ENCODE measurements around the gene PARD6G. TPM values are rescaled to one million over a fixed set of nuclear protein-coding genes. Genes with fewer than 3 reads are reported as not detected.
"Not testable (repeated sequence)": the region's sequence is repeated elsewhere in the genome, so short reads cannot be mapped to it uniquely, and the experiment has no call there.

The PARD6G gene
- total and polyA plus RNA-seq, 9 of the 15 experiments (the other 6 are each of a cell fraction or from before 2014, with no cell fraction given) = 0.03 to 1.2 (median 0.26) TPM

DNA sequence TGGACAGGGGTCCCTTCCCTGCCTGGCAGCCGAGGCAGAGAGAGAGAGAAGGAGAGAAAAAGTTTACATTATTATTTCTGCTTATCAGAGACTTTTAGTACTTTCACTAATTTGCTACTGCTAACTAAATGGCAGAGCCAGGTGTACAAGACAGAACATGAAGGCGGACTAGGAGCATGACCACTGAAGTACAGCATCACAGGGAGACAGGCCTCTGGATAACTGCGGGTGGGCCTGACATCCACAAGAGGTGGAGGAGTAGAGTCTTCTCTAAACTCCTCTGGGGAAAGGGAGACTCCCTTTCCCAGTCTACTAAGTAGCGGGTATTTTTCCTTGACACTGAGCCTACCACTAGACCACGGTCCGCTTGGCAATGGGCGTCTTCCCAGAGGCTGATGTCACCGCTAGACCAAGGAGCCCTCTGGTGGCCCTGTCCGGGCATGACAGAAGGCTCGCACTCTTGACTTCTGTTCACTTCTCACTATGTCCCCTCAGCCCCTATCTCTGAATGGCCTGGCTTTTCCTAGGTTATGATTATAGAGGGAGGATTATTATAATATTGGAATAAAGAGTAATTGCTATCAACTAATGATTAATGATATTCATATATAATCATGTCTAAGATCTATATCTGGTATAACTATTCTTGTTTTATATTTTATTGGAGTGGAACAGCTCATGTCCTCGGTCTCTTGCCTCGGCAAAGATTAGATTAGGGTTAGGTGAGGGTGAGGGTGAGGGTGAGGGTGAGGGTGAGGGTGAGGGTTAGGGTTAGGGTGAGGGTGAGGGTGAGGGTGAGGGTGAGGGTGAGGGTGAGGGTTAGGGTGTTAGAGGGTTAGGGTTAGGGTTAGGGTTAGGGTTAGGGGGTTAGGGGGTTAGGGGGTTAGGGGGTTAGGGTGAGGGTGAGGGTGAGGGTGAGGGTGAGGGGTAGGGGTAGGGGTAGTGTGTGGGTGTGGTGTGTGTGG lies 10.5 kb upstream of the PARD6G start:
- BruUV-seq (replicated peaks); H3K27me3 ChIP-seq (ENCODE audit: control insufficient read depth in 2 of 2, insufficient read depth in 2 of 2, low read length in 2 of 2); POLR2A ChIA-PET; H3K4me1 ChIP-seq (replicated peaks in 1 of 2; ENCODE audit: control insufficient read depth in 2 of 2, insufficient read depth in 2 of 2, low read length in 2 of 2); intact Hi-C loops (cut with micrococcal nuclease); H3K4me2 ChIP-seq (ENCODE audit: insufficient read depth, low read length); H4K20me1 ChIP-seq (replicated peaks; ENCODE audit: control insufficient read depth, insufficient read depth, low read length); H3K9me1 ChIP-seq (ENCODE audit: control insufficient read depth, insufficient read depth, low read length); H3K9me3 ChIP-seq (replicated peaks; ENCODE audit: control insufficient read depth, insufficient read depth, low read depth, low read length); H3K36me3 ChIP-seq (ENCODE audit: control insufficient read depth, insufficient read depth, low read length); H2AFZ ChIP-seq (ENCODE audit: low read depth, low read length); H3K27ac ChIP-seq (ENCODE audit: extremely low read depth, low read depth, low read length); H3K4me3 ChIP-seq; H3K79me2 ChIP-seq (ENCODE audit: control insufficient read depth, insufficient read depth, low read length); H3K9ac ChIP-seq (ENCODE audit: insufficient read depth in 1 of 2, low read depth in 2 of 2, low read length in 2 of 2); TF ChIP-seq ATF3 (CRISPR knock-in tag; conservative IDR thresholded peaks at IDR 0.05); REST (CRISPR knock-in tag; IDR thresholded peaks at IDR 0.05; ENCODE audit: low read depth): not testable (repeated sequence)
- ATAC-seq = peak; percentile 59
- in situ Hi-C loops (cut with MboI) = loop anchor here (5.0 kb wide), 1 partner anchor 106 kb away; no protein-coding TSS in a partner anchor
- DNase-seq (ENCODE audit: extremely low read depth in 1 of 4, low spot score in 3 of 4) = peak in 3 of 4 experiments; percentile 15 to 59 (median 17)
- WGBS (ENCODE audit: insufficient coverage, low coverage, missing lambda C conversion rate) = 5% methylated on average over 11 of the region's 12 CpGs
- CTCF ChIA-PET (ENCODE audit: low intra/inter-chr PET ratio) = interaction anchor here (0.6 to 1.5 kb wide), 3 partner anchors 86 to 235 kb away, joined by 3 to 20 read pairs (median 4); no protein-coding TSS in a partner anchor
- peak; percentile 85 for FAIRE-seq
- TF ChIP-seq CREBBP (IDR thresholded peaks at IDR 0.05; ENCODE audit: low read depth, low read length) (peak; percentile 47), ATF7 (IDR thresholded peaks at IDR 0.05) (0 out of 2 replicates have a peak, but pooled peaks have one; percentile 37), NBN (IDR thresholded peaks at IDR 0.05; ENCODE audit: low read depth) (peak; percentile 89), DEAF1 (CRISPR knock-in tag; IDR thresholded peaks at IDR 0.05) (peak; percentile 40; the same call in 1 of the 2 replicates), STAG1 (CRISPR knock-in tag; IDR thresholded peaks at IDR 0.05; ENCODE audit: borderline replicate concordance) (peak; percentile 47; the same call in 1 of the 2 replicates), ATF3 (IDR thresholded peaks at IDR 0.05) (peak; percentile 39), REST (IDR thresholded peaks at IDR 0.05; ENCODE audit: borderline replicate concordance) (peak; percentile 67; the same call in 1 of the 2 replicates)
